ENCODE data around the gene C16orf95. TPM values are rescaled to one million over a fixed set of nuclear protein-coding genes. Genes with fewer than 3 reads are reported as not detected.

The C16orf95 gene
- total and polyA plus RNA-seq, 7 donors = 0.36 to 6.6 (median 2.2) TPM; not detected in 1

- H3K27ac ChIP-seq = no peak overlapping the region
- intact Hi-C loops (cut with DNase I) = no loop called here
- H3K4me3 ChIP-seq = no peak overlapping the region
- H3K36me3 ChIP-seq = peaks cover 24 to 73% (median 30%) of the 10 kb centered on the region in 4 donors
- no peaks in the 10 kb centered on the region for H3K27me3 ChIP-seq
- H3K9me3 ChIP-seq = no peaks in the 10 kb centered on the region
- TF ChIP-seq POLR2A (IDR thresholded peaks at IDR 0.05) (no peak), EP300 (IDR thresholded peaks at IDR 0.05) (no peak), POLR2AphosphoS5 (IDR thresholded peaks at IDR 0.05) (no peak)
- TF ChIP-seq, protein P1, sequence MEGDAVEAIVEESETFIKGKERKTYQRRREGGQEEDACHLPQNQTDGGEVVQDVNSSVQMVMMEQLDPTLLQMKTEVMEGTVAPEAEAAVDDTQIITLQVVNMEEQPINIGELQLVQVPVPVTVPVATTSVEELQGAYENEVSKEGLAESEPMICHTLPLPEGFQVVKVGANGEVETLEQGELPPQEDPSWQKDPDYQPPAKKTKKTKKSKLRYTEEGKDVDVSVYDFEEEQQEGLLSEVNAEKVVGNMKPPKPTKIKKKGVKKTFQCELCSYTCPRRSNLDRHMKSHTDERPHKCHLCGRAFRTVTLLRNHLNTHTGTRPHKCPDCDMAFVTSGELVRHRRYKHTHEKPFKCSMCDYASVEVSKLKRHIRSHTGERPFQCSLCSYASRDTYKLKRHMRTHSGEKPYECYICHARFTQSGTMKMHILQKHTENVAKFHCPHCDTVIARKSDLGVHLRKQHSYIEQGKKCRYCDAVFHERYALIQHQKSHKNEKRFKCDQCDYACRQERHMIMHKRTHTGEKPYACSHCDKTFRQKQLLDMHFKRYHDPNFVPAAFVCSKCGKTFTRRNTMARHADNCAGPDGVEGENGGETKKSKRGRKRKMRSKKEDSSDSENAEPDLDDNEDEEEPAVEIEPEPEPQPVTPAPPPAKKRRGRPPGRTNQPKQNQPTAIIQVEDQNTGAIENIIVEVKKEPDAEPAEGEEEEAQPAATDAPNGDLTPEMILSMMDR (IDR thresholded peaks at IDR 0.05) = no peak
- H3K4me1 ChIP-seq = peaks cover 0 to 20% (median 19%) of the 10 kb centered on the region in 4 donors
- DNase-seq = no peak
- WGBS, 2 donors = 95 to 96% methylated on average over 7 of the region's 7 CpGs
Observed at GRCh38 chr16:87359121-87359520, 41.9 kb upstream of the C16orf95 start.

DNA sequence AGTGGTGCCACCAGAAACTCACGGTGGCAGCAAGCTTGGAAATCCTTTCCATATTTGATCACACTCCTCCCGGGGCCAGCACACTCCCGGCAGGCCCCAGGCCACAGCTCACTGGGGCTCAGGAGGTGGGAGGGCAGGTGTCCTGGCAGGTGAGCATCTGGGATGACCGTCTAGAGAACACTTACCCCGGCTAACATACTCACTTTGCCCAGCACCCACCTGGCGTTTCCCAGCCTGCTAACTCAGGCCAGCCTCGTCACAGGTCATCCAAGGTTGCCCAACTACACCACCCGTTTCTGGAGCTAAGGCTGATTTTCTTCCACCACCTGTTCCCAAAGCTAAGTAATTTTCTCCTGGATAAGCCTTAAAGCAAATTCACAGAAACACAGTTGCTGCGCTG is 41.5 kb upstream of the C16orf95 start:
- peaks cover 24 to 77% (median 30%) of the 10 kb centered on the region in 4 donors for H3K36me3 ChIP-seq
- H3K27me3 ChIP-seq = no peaks in the 10 kb centered on the region
- DNase-seq = no peak
- WGBS, 2 donors = 84 to 91% methylated on average over 9 of the region's 9 CpGs
- no peak overlapping the region for H3K4me3 ChIP-seq
- no peak overlapping the region for H3K27ac ChIP-seq
- no peaks in the 10 kb centered on the region for H3K9me3 ChIP-seq
- TF ChIP-seq EP300 (IDR thresholded peaks at IDR 0.05) (no peak), POLR2AphosphoS5 (IDR thresholded peaks at IDR 0.05) (no peak), POLR2A (IDR thresholded peaks at IDR 0.05) (no peak)
- TF ChIP-seq, protein P1 (IDR thresholded peaks at IDR 0.05) = no peak
- H3K4me1 ChIP-seq = peaks cover 0 to 15% (median 14%) of the 10 kb centered on the region in 4 donors
- intact Hi-C loops (cut with DNase I) = no loop called here

GRCh38 chr16:87358250-87358649 is 41.1 kb upstream of the C16orf95 start:
- WGBS, 2 donors = 94 to 96% methylated on average over 17 of the region's 17 CpGs
- no peaks in the 10 kb centered on the region for H3K27me3 ChIP-seq
- no peak overlapping the region for H3K4me3 ChIP-seq
- no peak for TF ChIP-seq POLR2A (IDR thresholded peaks at IDR 0.05)
- no peak for TF ChIP-seq EP300 (IDR thresholded peaks at IDR 0.05)
- no peak for TF ChIP-seq POLR2AphosphoS5 (IDR thresholded peaks at IDR 0.05)
- TF ChIP-seq, protein P1 (IDR thresholded peaks at IDR 0.05) = no peak
- intact Hi-C loops (cut with DNase I) = no loop called here
- H3K36me3 ChIP-seq = peaks cover 24 to 81% (median 30%) of the 10 kb centered on the region in 4 donors
- H3K4me1 ChIP-seq = peaks cover 0 to 11% (median 10%) of the 10 kb centered on the region in 4 donors
- H3K27ac ChIP-seq = no peak overlapping the region
- no peaks in the 10 kb centered on the region for H3K9me3 ChIP-seq
- no peak for DNase-seq

- Histone ChIP-seq H3K27ac (no peak overlapping the region), H3K27me3 (no peaks in the 10 kb centered on the region), H3K4me3 (no peak overlapping the region), H3K9me3 (no peaks in the 10 kb centered on the region), H3K4me1 (peaks cover 0 to 8% (median 4%) of the 10 kb centered on the region in 4 donors), H3K36me3 (peaks cover 24 to 74% (median 28%) of the 10 kb centered on the region in 4 donors)
- no peak for DNase-seq
- intact Hi-C loops (cut with DNase I) = no loop called here
- TF ChIP-seq, protein P1 (IDR thresholded peaks at IDR 0.05) = no peak
- no peak for TF ChIP-seq EP300 (IDR thresholded peaks at IDR 0.05)
- 96 to 97% methylated on average over 8 of the region's 8 CpGs for whole genome bisulfite sequencing, 2 donors
Observed at GRCh38 chr16:87356491-87356853, 39.3 kb upstream of the C16orf95 start.

DNA sequence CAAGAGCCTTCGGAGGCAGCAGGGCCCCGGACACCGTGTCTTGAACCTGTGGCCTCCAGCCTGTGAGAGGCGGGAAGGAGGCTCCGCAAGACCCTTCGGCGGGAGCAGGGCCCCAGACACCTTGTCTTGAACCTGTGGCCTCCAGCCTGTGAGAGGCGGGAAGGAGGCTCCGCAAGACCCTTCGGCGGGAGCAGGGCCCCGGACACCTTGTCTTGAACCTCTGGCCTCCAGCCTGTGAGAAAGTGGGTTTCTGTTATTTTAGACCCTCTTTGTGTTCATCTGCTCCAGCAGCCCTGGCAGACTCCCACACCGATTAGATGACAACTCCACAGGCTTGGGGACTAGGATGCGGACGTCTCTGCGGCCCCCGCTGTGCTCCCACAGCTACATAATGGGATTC is 36.4 kb upstream of the C16orf95 start:
- no peak for DNase-seq
- TF ChIP-seq, protein P1 (IDR thresholded peaks at IDR 0.05) = no peak
- no peak for TF ChIP-seq POLR2AphosphoS5 (IDR thresholded peaks at IDR 0.05)
- no peak for TF ChIP-seq POLR2A (IDR thresholded peaks at IDR 0.05)
- no peak for TF ChIP-seq EP300 (IDR thresholded peaks at IDR 0.05)
- WGBS, 2 donors = 94 to 97% methylated on average over 17 of the region's 17 CpGs
- intact Hi-C loops (cut with DNase I) = no loop called here
- Histone ChIP-seq H3K27ac (no peak overlapping the region), H3K36me3 (peaks cover 10 to 47% (median 12%) of the 10 kb centered on the region in 4 donors), H3K9me3 (no peaks in the 10 kb centered on the region), H3K4me1 (peaks cover 0 to 17% (median 14%) of the 10 kb centered on the region in 4 donors), H3K27me3 (no peaks in the 10 kb centered on the region), H3K4me3 (no peak overlapping the region)

Data from sigmoid colon (tissue), 7 donors.